Superior temporal gyrus (tissue), 1 donor: ENCODE data around the gene CRIM1.

ENCODE experiments used
- DNase-seq: peaks from one replicate; pipeline ENCODE4 v3.0.0-alpha.2; 2016; ENCODE audit errors: extremely low spot score

CRIM1 gene

DNA sequence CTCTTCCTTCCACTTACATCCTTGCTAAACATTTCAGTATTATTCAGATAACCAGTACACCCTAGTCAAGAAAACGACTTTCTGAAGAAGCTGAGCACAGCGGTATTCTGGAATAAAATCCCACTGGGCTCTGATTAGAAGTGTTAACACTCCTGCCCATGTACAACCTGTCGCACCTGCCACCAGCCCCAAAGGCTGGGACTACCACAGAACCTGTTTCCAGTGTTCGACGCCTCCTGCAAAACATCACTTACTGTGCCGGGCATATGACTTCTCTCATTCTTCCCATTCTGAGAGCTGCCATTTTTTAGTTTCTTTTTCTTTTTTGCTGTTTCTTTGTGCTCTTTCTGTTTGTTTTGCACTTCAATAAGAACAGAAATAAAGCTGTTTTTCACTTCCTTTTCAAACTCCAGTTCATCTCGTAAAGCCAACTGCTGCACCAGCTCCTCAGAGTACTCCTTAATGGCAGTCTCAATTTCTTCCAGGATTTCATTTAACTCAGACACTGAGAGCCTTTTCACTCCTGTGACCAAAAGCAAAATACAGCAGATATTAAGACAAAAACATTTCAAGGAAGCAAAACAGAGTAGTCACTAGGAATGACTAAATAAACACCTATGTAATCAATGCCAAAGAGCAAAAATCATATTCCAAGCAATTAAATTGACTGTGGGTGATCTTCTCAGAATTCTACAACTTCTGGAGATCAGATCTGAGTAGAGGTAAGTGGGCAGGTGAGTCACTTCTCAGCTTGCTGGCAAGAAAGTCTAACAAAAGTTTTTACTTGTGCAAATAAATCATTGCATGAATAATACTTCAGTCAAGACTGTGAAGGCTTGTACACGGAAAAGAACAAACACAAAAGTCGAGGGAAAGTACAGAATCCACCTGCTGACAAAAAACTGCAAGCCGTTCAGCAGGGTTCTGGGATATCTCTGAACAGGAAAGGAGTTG, 223.0 kb downstream of the CRIM1 start:
- no peak for DNase-seq

DNA sequence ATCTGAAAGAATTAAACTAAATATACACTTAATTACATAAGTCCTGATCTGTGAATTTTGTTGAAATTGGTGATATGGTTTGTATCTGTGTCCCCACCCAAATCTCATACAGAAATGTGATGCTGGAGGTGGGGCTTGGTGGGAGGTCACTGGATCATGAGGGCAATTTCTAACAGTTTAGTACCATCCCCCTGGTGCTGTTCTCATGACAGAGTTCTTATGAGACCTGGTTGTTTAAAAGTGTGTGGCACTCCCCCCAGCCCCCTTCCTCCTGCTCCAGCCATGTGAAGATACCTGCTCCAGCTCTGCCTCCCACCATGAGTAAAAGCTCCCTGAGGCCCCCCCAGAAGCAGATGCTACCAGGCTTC, 223.7 kb downstream of the CRIM1 start:
- DNase-seq: no peak

GRCh38 chr2:36582538-36582937, 227.0 kb downstream of the CRIM1 start:
- peak; percentile 71 for DNase-seq

DNA sequence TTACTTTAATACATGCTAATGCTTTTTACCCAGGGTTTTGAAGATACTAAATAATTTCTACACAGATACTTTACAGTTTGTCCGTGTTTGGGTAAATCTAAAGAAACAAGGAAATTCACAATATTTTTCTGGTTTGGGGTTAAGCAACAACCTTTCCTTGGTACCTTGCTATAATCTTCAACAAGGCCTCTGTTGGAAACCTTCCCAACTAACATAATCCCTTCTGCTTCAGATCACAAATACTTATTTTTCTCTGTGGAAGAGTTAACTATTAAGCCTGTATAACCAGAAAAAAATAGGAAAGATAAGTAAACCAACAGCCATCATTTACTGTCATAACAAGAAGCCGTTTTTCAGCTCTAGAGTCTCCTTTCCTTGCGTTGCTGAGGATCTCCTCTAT, 227.4 kb downstream of the CRIM1 start:
- DNase-seq: no peak

DNA sequence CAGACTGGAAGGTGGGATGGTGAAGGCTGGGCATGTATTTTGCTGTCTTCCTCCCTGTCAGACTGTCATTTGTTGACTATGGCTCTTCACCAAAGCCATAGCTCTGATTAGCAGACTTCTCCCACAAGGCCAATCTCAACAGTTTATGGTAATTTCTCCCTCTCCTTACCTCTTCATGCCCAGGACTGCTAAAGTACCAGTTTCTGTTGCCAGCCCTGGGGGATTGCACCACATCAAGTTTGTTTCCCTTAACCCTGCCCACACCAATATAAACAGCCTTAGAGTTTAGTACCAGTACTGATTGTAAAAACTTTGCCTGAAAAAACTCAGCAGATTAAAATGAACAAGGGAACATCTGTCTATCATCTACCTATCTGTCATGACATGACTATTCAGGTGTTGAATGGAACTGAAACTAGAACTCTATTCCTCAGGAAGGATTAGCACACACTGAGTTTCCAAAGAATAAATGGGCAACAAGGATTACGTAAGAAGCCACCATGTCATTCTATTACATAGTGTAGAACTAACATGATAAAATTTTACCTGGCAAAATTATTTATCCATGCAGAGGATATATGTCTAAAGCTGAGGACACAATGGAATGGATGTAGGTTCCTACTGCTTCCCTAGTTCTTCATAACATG, 228.7 kb downstream of the CRIM1 start:
- DNase-seq: no peak

GRCh38 chr2:36586672-36587071, 231.1 kb downstream of the CRIM1 start:
- DNase-seq: no peak

- no peak for DNase-seq
These were observed 231.5 kb downstream of the CRIM1 start for GRCh38 chr2:36587101-36587500.

DNA sequence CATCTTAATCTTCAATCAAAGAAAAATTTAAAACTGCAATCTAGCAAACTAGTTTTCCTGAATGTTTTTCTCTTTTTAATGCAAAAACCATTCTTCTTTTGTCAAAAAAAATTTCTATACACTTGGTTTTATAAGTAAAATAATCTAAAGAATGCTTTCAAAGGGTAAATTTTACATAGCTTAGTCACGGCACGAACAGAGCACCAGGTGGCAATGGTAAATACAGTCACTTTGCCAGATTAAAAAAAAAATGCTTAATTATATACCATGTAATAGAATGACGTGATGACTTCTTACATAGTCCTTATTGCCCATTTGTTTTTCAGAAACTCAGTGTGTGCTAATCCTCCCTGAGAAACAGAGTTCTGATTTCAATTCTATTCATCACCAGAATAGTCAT, 232.0 kb downstream of the CRIM1 start:
- no peak for DNase-seq

GRCh38 chr2:36589230-36589630, 233.7 kb downstream of the CRIM1 start:
- peak; percentile 48 for DNase-seq

DNA sequence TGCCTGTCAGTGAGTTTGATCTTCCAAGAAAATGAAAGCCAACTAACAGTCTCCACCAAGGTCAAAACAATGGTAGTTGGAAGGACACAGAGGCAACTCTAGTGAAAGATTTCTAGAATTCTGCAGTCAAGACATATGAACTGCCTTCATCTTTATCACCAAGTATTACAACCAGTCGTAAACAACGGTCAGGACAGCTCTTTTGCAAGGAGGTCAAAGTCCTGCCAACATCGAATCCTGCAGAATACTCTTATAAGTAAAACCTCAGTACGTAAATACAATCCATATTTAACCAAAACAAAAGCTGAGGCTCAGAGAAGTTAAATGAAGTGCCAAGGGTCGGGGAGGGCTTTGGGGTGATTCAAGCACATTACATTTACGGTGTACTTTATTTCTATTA, 239.3 kb downstream of the CRIM1 start:
- DNase-seq: no peak

- no peak for DNase-seq
These were observed 240.8 kb downstream of the CRIM1 start for GRCh38 chr2:36596397-36596796.

- DNase-seq: no peak
These were observed 241.5 kb downstream of the CRIM1 start for GRCh38 chr2:36597003-36597531.

GRCh38 chr2:36597532-36598377, 242.2 kb downstream of the CRIM1 start, which contains the start of gene FEZ2:
TSS of gene FEZ2 (minus strand) at chr2:36598168. CDS start at chr2:36598142, 26 bp downstream.
- peak; percentile 49 for DNase-seq
